ENCODE results near the gene NUP155.
A peak's percentile ranks its signal among the peaks of the same experiment; 100 is the strongest.
"Not testable (repeated sequence)": the region's sequence is repeated elsewhere in the genome, so short reads cannot be mapped to it uniquely, and the experiment has no call there.

Gene NUP155

GRCh38 chr5:37370864-37371726 lies at the start of gene NUP155:
Gene NUP155, minus strand, starts transcription at chr5:37371106. Its CDS starts 129 bp downstream, at chr5:37370977.
- DNase-seq: peak; percentile 82 to 89

- DNase-seq: no peak
Measured at GRCh38 chr5:37417347-37417746, 46.4 kb upstream of the NUP155 start.

GRCh38 chr5:37415456-37415855 lies 44.5 kb upstream of the NUP155 start:
- not testable (repeated sequence) for DNase-seq

- DNase-seq: no peak
Measured at GRCh38 chr5:37412515-37412914, 41.6 kb upstream of the NUP155 start.

- no peak for DNase-seq
Measured at GRCh38 chr5:37400501-37400900, 29.6 kb upstream of the NUP155 start.

- DNase-seq: peak in 1 of 2 experiments; percentile 11
Measured at GRCh38 chr5:37396352-37396751, 25.4 kb upstream of the NUP155 start.

GRCh38 chr5:37391591-37391990 lies 20.7 kb upstream of the NUP155 start:
- no peak for DNase-seq

GRCh38 chr5:37379100-37379628 lies 8.3 kb upstream of the NUP155 start, which contains the start of gene WDR70:
Gene WDR70, plus strand, starts transcription at chr5:37379318. Its CDS starts 50 bp downstream, at chr5:37379368.
- DNase-seq: peak; percentile 82 to 87

- not testable (repeated sequence) for DNase-seq
Measured at GRCh38 chr5:37378066-37378465, 7.2 kb upstream of the NUP155 start.

GRCh38 chr5:37375091-37375490 lies 4.2 kb upstream of the NUP155 start:
- DNase-seq: no peak

GRCh38 chr5:37370550-37370863 lies 399 bp downstream of the NUP155 start:
- DNase-seq: no peak

- no peak for DNase-seq
Measured at GRCh38 chr5:37355161-37355560, 15.7 kb downstream of the NUP155 start.

GRCh38 chr5:37342741-37343140 lies 28.2 kb downstream of the NUP155 start:
- not testable (repeated sequence) for DNase-seq

- DNase-seq: not testable (repeated sequence)
Measured at GRCh38 chr5:37334754-37335153, 36.2 kb downstream of the NUP155 start.

- DNase-seq: no peak
Measured at GRCh38 chr5:37326536-37326935, 44.4 kb downstream of the NUP155 start.

- no peak for DNase-seq
Measured at GRCh38 chr5:37323607-37324006, 47.3 kb downstream of the NUP155 start.

GRCh38 chr5:37319037-37319782 lies 51.7 kb downstream of the NUP155 start:
- DNase-seq: no peak

- no peak for DNase-seq
Measured at GRCh38 chr5:37316027-37316426, 54.9 kb downstream of the NUP155 start.

- no peak for DNase-seq
Measured at GRCh38 chr5:37310360-37310759, 60.5 kb downstream of the NUP155 start.

- DNase-seq: no peak
Measured at GRCh38 chr5:37308793-37309192, 62.1 kb downstream of the NUP155 start.

GRCh38 chr5:37304888-37305287 lies 66.0 kb downstream of the NUP155 start:
- no peak for DNase-seq

GRCh38 chr5:37296313-37296712 lies 74.6 kb downstream of the NUP155 start:
- DNase-seq: not testable (repeated sequence)

GRCh38 chr5:37283214-37283820 lies 87.6 kb downstream of the NUP155 start:
- DNase-seq: no peak

All from AML-193 (cell line).